Pulmonary artery endothelial cell (primary cell): Measurements from ENCODE around the gene TMPRSS4. TPM values are rescaled to one million over a fixed set of nuclear protein-coding genes. Genes with fewer than 3 reads are reported as not detected.
"Not testable (repeated sequence)": the region's sequence is repeated elsewhere in the genome, so short reads cannot be mapped to it uniquely, and the experiment has no call there.

Experiments used
- DNase-seq: peaks from one replicate; pipeline ENCODE4 v3.0.0-alpha.2; 2011; ENCODE audit warnings: low read depth, low spot score
- total RNA-seq: library from RNA; depleted of rRNA; stranded (reverse); fragments of >200 nt; gene quantifications from 2 replicates; pipeline ENCODE4 v1.2.3, GENCODE V29; 2014

The TMPRSS4 gene
- total RNA-seq, 1 donor from 2014 or later, result not detected

- DNase-seq, result no peak
Observed at GRCh38 chr11:118056806-118057205, 20.1 kb upstream of the TMPRSS4 start.

GRCh38 chr11:118057251-118058145 is 19.4 kb upstream of the TMPRSS4 start:
- DNase-seq, result no peak

- no peak for DNase-seq
Observed at GRCh38 chr11:118058311-118059245, 18.3 kb upstream of the TMPRSS4 start.

GRCh38 chr11:118059246-118059940 is 17.5 kb upstream of the TMPRSS4 start:
- DNase-seq, result no peak

- no peak for DNase-seq
Observed at GRCh38 chr11:118060081-118060661, 16.7 kb upstream of the TMPRSS4 start.

- no peak for DNase-seq
Observed at GRCh38 chr11:118060869-118061268, 16.0 kb upstream of the TMPRSS4 start.

- DNase-seq, result no peak
Observed at GRCh38 chr11:118061586-118062125, 15.2 kb upstream of the TMPRSS4 start.

- DNase-seq, result not testable (repeated sequence)
Observed at GRCh38 chr11:118062181-118062580, 14.7 kb upstream of the TMPRSS4 start.

GRCh38 chr11:118062631-118063030 is 14.2 kb upstream of the TMPRSS4 start:
- DNase-seq, result not testable (repeated sequence)

- DNase-seq, result no peak
Observed at GRCh38 chr11:118064956-118065355, 11.9 kb upstream of the TMPRSS4 start.

- DNase-seq, result no peak
Observed at GRCh38 chr11:118065384-118065783, 11.5 kb upstream of the TMPRSS4 start.

- no peak for DNase-seq
Observed at GRCh38 chr11:118067006-118067405, 9.9 kb upstream of the TMPRSS4 start.

- no peak for DNase-seq
Observed at GRCh38 chr11:118068206-118068944, 8.5 kb upstream of the TMPRSS4 start.

GRCh38 chr11:118068945-118069612 is 7.8 kb upstream of the TMPRSS4 start:
- no peak for DNase-seq

- no peak for DNase-seq
Observed at GRCh38 chr11:118071416-118072030, 5.4 kb upstream of the TMPRSS4 start.

GRCh38 chr11:118073554-118073953 is 3.3 kb upstream of the TMPRSS4 start:
- no peak for DNase-seq

GRCh38 chr11:118074091-118074685 is 2.7 kb upstream of the TMPRSS4 start:
- DNase-seq, result no peak

- no peak for DNase-seq
Observed at GRCh38 chr11:118074785-118075184, 2.1 kb upstream of the TMPRSS4 start.
